HG03159 (cell line): ENCODE results near the gene PRICKLE4.

Experiments used
- ATAC-seq: cut with Tn5 transposase; IDR thresholded peaks from one replicate; pipeline ENCODE4 v1.9.1; 2021; ENCODE audit warnings: mild to moderate bottlenecking, moderate library complexity; ENCODE audit not compliant: unreplicated experiment

PRICKLE4 gene

DNA sequence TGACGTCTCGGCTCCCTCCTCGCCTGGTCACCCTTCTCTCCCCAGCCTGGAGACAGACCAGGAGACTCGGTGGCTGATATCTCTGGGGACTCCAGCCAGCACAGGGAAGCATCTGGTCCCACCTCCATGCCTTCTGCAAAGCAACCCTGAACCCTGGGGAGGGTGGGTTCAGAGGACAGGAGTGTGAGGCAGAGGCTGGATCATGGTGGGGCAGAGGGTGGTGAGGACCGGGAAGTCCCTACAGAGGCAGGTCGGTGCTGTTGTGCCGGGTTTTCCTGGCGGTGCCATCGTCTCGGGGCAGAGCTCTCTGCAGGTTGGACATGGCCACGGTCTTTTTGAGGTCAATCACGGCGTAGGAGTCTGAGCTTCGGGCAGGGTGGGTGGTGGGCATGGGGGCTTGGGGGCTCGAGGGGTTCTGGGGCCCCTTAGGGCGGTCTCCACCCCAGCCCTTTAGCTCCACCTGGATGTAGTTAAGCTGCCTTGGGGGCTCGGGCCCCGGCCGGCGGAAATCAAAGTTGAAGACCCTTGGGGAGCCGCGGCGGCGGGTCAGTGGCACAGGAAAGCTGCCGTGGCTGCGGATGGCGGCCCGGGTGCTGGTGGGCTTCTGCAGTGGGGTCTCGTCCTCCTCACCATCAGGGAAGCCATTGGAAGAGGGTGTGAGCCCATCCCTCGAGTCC is 10.1 kb upstream of the PRICKLE4 start:
- no peak for ATAC-seq

DNA sequence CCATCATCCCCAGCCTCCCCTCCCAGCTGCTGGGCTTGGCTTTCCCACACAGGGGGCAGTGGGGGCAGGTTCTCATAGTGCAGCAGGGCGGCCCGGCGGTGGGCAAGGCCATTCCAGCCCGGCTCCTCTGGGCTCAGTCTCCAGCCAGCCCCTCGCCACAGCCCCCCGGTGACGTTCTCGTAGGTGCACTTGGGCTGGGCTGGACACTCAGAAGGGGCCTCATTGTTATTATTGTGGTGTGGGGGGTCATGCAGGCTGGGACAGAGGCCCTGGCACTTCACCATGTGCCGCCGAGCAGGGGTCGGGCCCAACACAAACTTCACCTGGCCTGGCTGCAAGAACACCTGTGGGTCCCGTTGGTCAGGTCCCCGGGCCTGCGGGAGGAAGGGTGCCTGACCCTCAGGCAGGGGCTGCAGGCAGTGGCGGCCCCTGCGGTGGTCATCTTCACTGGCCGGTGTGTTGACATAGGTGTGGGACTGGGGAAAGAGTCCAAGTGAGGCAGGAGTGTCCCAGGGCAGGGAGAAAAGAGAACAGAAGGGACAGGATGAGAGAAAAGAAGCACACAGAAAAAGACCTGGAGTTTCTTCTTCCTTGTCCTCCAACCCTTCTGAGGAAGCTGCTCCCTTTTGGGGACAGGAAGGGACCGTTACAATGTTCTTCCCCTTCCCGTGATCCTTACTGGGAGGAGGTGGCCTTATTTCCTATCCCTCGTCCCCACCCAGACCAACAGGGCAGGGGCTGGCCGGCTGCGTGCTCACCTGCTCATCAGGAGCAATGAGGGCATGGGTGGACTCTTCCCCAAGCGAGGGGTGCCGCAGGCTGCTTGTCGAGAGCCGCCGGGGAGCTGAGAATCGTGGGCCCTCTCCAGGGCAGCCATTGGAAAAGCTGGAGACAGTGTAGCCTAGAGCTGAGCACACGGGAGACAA is 9.3 kb upstream of the PRICKLE4 start:
- no peak for ATAC-seq

GRCh38 chr6:41774841-41775240 is 5.7 kb upstream of the PRICKLE4 start:
- no peak for ATAC-seq

- no peak for ATAC-seq
Measured at GRCh38 chr6:41775293-41775882, 5.2 kb upstream of the PRICKLE4 start.

DNA sequence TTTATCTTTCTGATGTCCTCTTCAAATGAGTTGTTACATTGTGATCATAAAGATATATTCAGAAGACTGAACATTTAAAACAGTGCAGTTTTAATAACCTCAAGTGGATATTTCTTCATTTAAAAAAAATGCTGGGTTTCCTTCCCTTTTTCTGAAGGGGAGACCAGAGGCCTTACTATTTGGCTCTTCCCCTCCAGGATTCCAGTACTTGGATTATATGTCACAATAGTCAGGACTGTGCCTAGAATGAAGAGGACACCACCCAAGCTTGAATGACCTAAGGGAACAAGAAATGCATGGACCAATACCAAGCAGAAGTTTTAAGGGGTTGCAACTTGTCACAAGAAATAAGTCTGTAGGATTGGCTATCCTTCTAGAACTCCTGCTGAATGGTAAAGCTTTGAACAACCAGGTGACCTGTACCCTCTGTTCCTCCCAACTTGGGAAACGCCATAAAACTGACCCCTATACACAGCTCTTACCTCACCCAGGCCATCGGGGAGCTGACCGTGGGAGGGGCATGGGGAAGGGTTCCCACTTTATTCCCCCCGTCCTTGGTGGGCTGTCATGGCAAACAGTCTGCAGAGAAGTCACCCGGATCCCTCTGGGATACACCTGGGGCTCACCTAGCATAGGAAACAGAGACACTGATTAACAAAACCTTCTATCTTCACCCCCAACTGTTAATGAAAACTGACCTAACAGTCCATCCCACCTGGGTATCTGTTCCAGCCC is 2.9 kb upstream of the PRICKLE4 start:
- no peak for ATAC-seq

- no peak for ATAC-seq
Measured at GRCh38 chr6:41778895-41779294, 1.7 kb upstream of the PRICKLE4 start.

DNA sequence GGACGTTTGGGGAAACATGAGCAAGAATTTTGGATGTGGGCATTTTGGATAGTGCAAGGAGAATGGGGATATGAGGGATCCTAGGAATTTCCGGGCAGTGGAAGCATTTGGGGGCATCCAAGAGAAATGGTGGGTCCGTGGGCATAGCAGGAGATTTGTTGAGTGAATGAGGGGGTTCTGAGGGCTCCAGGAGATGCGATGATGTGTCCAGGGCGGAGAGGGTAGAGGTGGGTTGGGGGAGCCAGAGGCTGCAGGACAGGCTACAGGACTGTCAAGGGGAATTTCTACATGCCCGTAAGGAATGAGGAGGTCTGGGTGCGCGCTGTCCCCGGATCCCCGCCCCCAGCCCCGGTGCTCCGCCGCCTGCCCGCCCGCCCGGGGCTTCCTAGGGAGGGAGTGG is 1.2 kb upstream of the PRICKLE4 start:
- no peak for ATAC-seq

- ATAC-seq = peak; percentile 97
Measured at GRCh38 chr6:41779788-41780550, 613 bp upstream of the PRICKLE4 start, which contains the start of gene FRS3. Gene FRS3, minus strand, starts transcription at chr6:41779900. Its CDS starts 2,913 bp downstream, at chr6:41776987.

- ATAC-seq = no peak
Measured at GRCh38 chr6:41781366-41781730, 766 bp downstream of the PRICKLE4 start.

- no peak for ATAC-seq
Measured at GRCh38 chr6:41783106-41783780, 2.7 kb downstream of the PRICKLE4 start.

DNA sequence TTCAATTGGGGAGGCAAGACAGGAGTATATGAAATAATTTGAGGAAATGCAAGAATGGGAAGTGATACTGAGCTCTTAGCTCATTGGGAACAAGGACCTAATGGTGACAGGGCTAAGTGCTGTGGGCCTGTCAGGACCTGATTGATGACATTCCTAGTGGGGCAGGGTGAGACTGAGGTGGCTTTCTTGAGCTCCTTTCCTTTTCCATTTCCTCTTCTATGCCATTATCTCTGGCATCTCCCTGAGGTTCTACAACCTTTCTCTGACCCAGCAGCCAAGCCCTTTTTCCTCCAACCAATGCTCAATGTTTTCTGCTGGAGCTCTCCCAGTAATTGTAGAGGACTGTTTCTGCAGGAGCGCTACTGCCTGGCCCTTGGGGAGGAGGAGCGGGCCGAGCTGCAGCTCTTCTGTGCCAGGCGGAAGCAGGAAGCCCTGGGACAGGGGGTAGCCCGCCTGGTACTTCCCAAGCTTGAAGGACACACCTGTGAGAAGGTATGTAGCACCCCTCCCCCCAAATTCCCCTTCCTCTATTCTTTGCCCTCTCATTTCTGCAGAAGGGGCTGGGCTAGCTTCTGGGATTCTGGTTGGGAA is 4.1 kb downstream of the PRICKLE4 start:
- no peak for ATAC-seq

DNA sequence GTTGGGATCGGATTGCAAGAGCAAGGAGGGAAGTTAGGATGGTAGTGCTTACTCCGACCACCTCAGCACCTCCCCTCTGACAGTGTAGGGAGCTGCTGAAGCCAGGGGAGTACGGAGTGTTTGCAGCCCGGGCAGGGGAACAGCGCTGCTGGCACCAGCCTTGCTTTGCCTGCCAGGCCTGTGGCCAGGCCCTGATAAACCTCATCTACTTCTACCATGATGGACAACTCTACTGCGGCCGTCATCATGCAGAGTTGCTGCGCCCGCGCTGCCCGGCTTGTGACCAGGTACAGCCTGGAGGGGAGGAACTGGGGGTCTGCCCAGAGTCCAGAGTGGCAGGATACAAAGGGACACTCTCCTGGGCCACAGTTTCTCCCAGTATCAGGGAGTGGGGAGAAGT is 4.7 kb downstream of the PRICKLE4 start:
- no peak for ATAC-seq

DNA sequence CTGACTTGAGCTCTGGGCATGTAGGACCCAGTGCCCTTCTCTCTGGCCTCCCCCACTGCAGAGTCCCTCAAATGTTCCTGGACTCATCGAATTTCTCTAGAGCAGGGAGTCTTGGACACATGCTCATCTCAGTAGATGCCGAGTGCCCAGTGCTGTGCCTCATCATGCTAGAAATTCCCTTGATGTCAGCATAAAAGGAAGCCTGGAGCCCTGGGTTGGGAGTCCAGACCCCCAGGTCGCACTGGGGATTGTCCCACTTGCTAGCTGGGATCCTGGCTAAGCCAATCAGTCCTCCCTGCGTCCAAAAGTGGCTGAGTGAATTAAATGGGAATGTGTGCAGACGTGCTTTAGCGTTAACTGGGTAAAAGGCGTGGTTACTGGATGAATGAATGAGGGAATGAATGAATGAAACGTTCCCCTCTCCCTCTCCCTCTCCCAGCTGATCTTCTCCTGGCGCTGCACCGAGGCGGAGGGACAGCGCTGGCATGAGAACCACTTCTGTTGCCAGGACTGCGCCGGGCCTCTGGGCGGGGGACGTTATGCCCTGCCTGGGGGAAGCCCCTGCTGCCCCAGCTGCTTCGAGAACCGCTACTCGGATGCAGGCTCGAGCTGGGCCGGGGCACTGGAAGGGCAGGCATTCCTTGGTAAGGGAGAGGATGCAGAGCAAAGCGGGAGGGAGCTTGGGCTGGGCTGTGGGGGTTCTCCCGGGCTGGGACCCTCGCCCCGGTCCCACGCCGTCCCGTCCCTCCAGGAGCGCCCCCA is 5.3 kb downstream of the PRICKLE4 start:
- no peak for ATAC-seq

DNA sequence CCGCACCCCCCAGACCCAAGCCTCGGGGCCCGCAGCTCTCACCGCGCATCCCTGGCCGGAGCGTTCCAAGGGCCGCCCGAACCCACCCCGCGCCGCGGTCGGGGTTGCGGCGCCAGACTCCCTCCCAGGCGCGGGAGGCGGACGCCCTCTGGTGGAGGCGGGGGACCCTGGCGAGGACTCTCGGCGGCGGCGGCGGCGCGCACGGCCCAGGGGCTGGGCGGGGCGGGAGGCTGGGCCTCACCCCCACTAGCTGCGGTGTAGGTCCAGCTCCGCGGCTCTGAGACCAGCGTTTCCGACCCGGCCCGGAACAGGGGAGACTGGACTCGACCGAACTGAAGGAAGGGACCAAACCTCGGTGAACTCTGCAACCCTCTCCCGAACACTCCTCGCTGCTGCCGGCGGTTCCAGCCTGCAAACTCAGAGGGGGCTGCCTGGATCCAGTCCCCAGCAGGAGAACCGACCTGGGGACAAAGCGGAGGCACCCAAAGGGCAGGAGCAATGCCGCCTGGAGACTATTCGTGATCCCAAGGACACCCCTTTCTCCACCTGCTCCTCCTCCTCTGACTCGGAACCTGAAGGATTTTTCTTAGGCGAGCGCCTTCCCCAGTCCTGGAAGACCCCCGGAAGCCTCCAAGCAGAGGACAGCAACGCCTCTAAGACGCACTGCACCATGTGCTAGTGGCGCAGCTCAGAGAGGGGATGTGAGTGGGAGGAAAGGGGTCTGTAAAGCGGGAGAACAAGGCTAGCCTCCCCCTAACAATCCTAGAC is 6.1 kb downstream of the PRICKLE4 start:
- peak; percentile 49 for ATAC-seq

- peak; percentile 81 for ATAC-seq
Measured at GRCh38 chr6:41787219-41787917, 6.8 kb downstream of the PRICKLE4 start, which contains the start of gene TOMM6. Gene TOMM6, plus strand, starts transcription at chr6:41787694. Its CDS starts 4 bp downstream, at chr6:41787698.

GRCh38 chr6:41789390-41789724 is 8.8 kb downstream of the PRICKLE4 start:
- no peak for ATAC-seq

- no peak for ATAC-seq
Measured at GRCh38 chr6:41790045-41790444, 9.5 kb downstream of the PRICKLE4 start.
